ENCODE results near the gene KLHDC4. TPM values are rescaled to one million over a fixed set of nuclear protein-coding genes. Genes with fewer than 3 reads are reported as not detected.

KLHDC4 gene
- total and polyA plus RNA-seq, 12 donors: 7.8 to 31.7 (median 13.5) TPM

- WGBS, 2 donors: 92 to 94% methylated on average over 8 of the region's 8 CpGs
- peaks cover 0 to 67% (median 0%) of the 10 kb centered on the region in 9 donors for H3K36me3 ChIP-seq
Measured at GRCh38 chr16:87740441-87740840, 25.3 kb downstream of the KLHDC4 start.

DNA sequence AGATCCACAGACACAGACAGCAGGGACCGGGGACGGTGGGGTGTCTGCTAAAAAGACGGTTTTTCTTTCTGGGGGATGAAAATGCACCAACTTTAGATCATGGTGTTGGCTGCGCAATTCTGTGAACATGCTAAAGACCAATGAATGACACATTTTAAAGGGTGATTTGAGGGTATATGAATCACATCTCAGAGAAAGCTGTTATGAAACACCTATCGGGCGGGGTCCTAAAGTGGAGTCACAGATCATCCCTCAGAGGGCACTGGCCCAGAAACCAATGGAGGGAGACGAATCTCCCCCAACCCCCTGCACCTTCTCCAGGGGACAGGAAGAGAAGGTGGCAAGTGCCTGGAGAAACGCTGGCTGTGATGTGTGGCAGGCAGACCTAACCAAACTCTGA is 26.0 kb downstream of the KLHDC4 start:
- intact Hi-C loops (cut with DNase I): no loop called here
- H3K36me3 ChIP-seq: peaks cover 0 to 60% (median 0%) of the 10 kb centered on the region in 9 donors
- H3K27me3 ChIP-seq: no peaks in the 10 kb centered on the region
- H3K4me3 ChIP-seq: no peak overlapping the region
- DNase-seq: no peak
- H3K4me1 ChIP-seq: peaks cover 0 to 20% (median 8%) of the 10 kb centered on the region in 9 donors
- TF ChIP-seq CTCF (IDR thresholded peaks at IDR 0.05): no peak
- no peaks in the 10 kb centered on the region for H3K9me3 ChIP-seq
- H3K27ac ChIP-seq: no peak overlapping the region
- WGBS, 2 donors: 94 to 99% methylated on average over 8 of the region's 8 CpGs
- ATAC-seq: no peak

More at GRCh38 chr16:87740441-87740840, 25.3 kb downstream of the KLHDC4 start:
- no peak overlapping the region for H3K4me3 ChIP-seq
- no peak for DNase-seq
- peaks cover 0 to 20% (median 8%) of the 10 kb centered on the region in 9 donors for H3K4me1 ChIP-seq
- TF ChIP-seq CTCF (IDR thresholded peaks at IDR 0.05): no peak
- intact Hi-C loops (cut with DNase I): no loop called here
- H3K27me3 ChIP-seq: no peaks in the 10 kb centered on the region
- peak overlapping the region in 1 of 10 donors; percentile 33 for H3K27ac ChIP-seq
- no peaks in the 10 kb centered on the region for H3K9me3 ChIP-seq
- ATAC-seq: peak in 2 of 8 donors; percentile 13 to 64

DNA sequence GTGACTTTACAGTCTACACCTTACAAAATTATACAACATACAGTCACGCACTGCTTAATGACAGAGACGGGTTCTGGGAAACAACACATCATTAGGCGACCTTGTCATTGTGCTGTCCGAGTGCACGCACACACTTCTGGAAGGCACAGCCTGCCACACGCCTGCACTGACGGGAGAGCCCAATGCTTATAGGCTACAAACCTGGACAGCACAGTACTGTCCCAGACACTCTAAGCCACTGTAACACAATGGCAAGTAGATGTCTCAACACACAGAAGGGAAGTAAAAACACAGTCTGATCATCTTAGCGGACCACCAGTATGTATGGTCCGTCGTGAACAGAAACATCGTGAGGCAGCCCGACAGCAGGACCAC is 29.8 kb downstream of the KLHDC4 start:
- no peak for DNase-seq
- no peak for TF ChIP-seq CTCF (IDR thresholded peaks at IDR 0.05)
- intact Hi-C loops (cut with DNase I): no loop called here
- WGBS, 2 donors: 88 to 95% methylated on average over 12 of the region's 12 CpGs
- no peak overlapping the region for H3K4me3 ChIP-seq
- peaks cover 0 to 55% (median 0%) of the 10 kb centered on the region in 9 donors for H3K36me3 ChIP-seq
- no peaks in the 10 kb centered on the region for H3K9me3 ChIP-seq
- H3K27me3 ChIP-seq: no peaks in the 10 kb centered on the region
- peaks cover 0 to 11% (median 7%) of the 10 kb centered on the region in 9 donors for H3K4me1 ChIP-seq
- ATAC-seq: no peak
- no peak overlapping the region for H3K27ac ChIP-seq

GRCh38 chr16:87735270-87736007 is 30.3 kb downstream of the KLHDC4 start:
- ATAC-seq: no peak
- Histone ChIP-seq H3K27ac (no peak overlapping the region), H3K9me3 (no peaks in the 10 kb centered on the region), H3K4me1 (peaks cover 0 to 5% (median 3%) of the 10 kb centered on the region in 9 donors), H3K36me3 (peaks cover 0 to 55% (median 0%) of the 10 kb centered on the region in 9 donors), H3K27me3 (no peaks in the 10 kb centered on the region), H3K4me3 (no peak overlapping the region)
- intact Hi-C loops (cut with DNase I): no loop called here
- no peak for DNase-seq
- WGBS, 2 donors: 75 to 81% methylated on average over 21 to 23 of the region's 23 CpGs
- no peak for TF ChIP-seq CTCF (IDR thresholded peaks at IDR 0.05)

All from heart right ventricle (tissue), 16 donors.